Activated CD8-positive, alpha-beta memory T cell treated with anti-CD3 and anti-CD28 coated beads for 48 hours (primary cell): ENCODE results near the gene CCDC188.

Source experiments
- DNase-seq, 3 experiments: peaks; one replicate each; pipeline ENCODE4 v3.0.0-alpha.2; 2020; ENCODE audit warnings: low read depth in 2 of 3, low spot score in 2 of 3

CCDC188 gene

GRCh38 chr22:20150381-20151275 is at the start of gene CCDC188:
TSS of gene CCDC188 (minus strand) at chr22:20151055. CDS start at chr22:20150986, 69 bp downstream.
- no peak for DNase-seq

GRCh38 chr22:20199906-20200305 is 49.1 kb upstream of the CCDC188 start:
- no peak for DNase-seq

GRCh38 chr22:20199413-20199842 is 48.6 kb upstream of the CCDC188 start:
- DNase-seq, result no peak

GRCh38 chr22:20198557-20199319 is 47.9 kb upstream of the CCDC188 start:
- DNase-seq, result no peak

- no peak for DNase-seq
These were observed 46.7 kb upstream of the CCDC188 start for GRCh38 chr22:20197407-20198030.

GRCh38 chr22:20196094-20196842 is 45.4 kb upstream of the CCDC188 start:
- no peak for DNase-seq

- DNase-seq, result no peak
These were observed 44.1 kb upstream of the CCDC188 start for GRCh38 chr22:20194681-20195593.

GRCh38 chr22:20193761-20194494 is 43.1 kb upstream of the CCDC188 start:
- no peak for DNase-seq

- no peak for DNase-seq
These were observed 42.3 kb upstream of the CCDC188 start for GRCh38 chr22:20192972-20193760.

- DNase-seq, result no peak
These were observed 41.6 kb upstream of the CCDC188 start for GRCh38 chr22:20192293-20192971.

GRCh38 chr22:20191803-20192202 is 40.9 kb upstream of the CCDC188 start:
- DNase-seq, result no peak

GRCh38 chr22:20191000-20191515 is 40.2 kb upstream of the CCDC188 start:
- DNase-seq, result no peak

- DNase-seq, result no peak
These were observed 37.7 kb upstream of the CCDC188 start for GRCh38 chr22:20188567-20188877.

- DNase-seq, result no peak
These were observed 37.1 kb upstream of the CCDC188 start for GRCh38 chr22:20187777-20188566.

- DNase-seq, result no peak
These were observed 36.2 kb upstream of the CCDC188 start for GRCh38 chr22:20186871-20187546.

GRCh38 chr22:20186183-20186870 is 35.5 kb upstream of the CCDC188 start:
- DNase-seq, result no peak
